AG08395 (cell line): Measurements from ENCODE around the gene NR2C2.
A peak's percentile ranks its signal among the peaks of the same experiment; 100 is the strongest.
"Not testable (repeated sequence)": the region's sequence is repeated elsewhere in the genome, so short reads cannot be mapped to it uniquely, and the experiment has no call there.

Experiments used
- DNase-seq: peaks from one replicate; pipeline ENCODE4 v3.0.0; 2012; ENCODE audit warnings: mixed read lengths, low spot score

NR2C2 gene

GRCh38 chr3:14959359-14959943 is 12.1 kb downstream of the NR2C2 start:
- no peak for DNase-seq

GRCh38 chr3:14962762-14963161 is 15.4 kb downstream of the NR2C2 start:
- DNase-seq = peak; percentile 31

GRCh38 chr3:14967285-14967684 is 19.9 kb downstream of the NR2C2 start:
- no peak for DNase-seq

DNA sequence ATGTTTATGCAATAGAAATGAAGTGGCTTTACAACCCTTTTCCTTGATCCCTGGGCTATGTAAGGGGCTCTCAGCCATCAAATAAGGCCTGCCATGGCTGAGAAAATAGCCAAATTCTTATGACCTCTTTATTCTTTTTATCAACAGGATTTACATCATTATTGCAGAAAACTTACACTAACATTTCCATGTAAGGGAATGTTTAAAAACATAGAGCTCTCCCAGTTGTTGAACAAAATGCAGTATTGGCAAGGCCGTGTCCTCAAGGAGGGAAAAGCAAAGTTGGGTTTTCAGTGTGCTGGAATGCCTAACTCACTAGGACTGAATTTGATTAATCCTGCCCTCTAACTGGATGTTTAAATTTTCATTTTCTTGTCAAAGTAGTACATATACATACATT is 22.3 kb downstream of the NR2C2 start:
- DNase-seq = no peak

- DNase-seq = no peak
These were observed 28.9 kb downstream of the NR2C2 start for GRCh38 chr3:14976317-14976716.

- no peak for DNase-seq
These were observed 33.3 kb downstream of the NR2C2 start for GRCh38 chr3:14980689-14981088.

GRCh38 chr3:14984581-14985113 is 37.3 kb downstream of the NR2C2 start:
- DNase-seq = no peak

DNA sequence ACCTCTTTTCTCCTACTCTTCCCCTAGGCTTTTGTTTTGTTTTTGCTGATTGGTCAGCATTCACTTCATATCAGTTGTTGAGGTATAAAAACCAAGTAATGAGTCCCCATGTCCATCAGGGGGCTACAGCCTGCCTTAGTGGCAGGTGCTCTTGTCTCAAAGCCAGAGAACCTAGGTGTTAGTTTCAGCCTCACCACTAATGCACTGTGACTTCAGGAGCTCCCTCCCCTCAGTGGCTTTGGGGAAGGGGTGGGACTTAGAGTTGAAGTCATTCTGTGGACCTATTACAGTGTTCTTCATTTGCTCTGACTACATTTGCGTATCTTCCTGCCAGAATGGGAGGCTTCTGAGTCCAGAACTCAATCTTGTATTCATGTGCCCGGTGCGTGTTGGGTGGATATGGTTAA is 41.6 kb downstream of the NR2C2 start:
- DNase-seq = no peak

DNA sequence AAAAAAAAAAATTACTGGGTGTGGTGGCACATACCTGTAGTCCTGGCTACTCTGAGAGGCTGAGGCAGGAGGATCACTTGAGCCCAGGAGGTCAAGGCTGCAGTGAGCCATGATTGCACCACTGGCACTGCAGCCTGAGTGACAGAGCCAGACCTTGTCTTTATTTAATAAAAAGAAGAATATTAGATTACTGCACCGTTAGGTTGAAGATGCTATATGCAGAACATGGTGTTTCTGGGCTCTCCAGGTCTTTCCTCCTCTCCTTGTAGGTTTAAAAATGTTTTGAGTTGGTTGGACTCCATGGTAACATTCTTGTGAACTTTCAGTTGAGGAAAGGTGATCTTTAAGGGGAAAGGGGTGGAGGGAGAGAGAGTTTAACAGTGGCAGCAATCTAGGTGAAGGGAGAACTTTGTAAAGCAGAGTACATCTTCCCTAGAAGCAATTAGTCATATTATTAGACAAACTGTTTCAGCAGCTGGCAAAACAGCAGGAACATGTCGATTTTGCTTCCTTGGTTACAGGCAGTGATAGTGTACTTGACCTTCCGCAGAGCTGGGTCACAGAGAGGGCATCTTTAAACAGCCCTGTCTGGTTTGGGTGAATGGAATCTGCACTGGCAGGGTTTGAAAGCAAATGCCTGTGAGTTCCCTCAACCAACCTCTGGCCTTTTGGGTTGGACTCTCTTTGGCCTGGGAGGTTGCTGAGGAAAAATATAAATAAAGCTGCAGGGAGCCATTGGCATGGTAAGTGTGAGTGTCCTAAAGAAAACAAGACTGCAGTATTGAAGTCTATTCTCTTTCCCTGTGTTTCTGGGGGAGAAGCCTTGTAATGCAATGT is 42.8 kb downstream of the NR2C2 start:
- DNase-seq = no peak

GRCh38 chr3:14990780-14991148 is 43.4 kb downstream of the NR2C2 start:
- DNase-seq = no peak

DNA sequence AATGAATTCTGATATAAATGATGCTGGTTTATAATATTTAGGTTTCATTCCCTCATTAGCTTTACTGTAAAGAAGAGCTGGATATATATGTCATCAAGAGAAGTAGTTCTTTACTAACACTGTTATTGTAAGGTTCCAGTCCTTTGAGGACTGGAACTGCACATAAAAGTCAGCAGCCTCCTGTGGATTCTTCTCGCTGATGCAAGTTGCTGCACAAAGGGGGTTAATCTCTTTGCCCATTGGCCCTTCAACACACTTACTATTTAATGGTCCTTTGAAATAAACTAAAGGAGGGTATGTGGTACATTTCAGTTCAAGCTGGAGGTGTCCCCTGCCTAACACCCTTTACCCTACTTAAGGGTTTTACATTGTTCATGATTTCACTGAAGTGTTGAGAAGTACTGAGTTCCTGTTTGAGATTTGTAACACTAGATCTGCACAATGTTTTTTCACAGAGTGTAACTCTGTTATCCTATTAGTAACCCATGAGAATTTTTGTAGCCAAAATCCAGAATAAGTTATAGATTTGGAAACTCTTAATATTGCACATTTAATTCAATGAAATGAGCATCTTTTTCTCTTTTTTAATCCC is 43.9 kb downstream of the NR2C2 start:
- DNase-seq = no peak

DNA sequence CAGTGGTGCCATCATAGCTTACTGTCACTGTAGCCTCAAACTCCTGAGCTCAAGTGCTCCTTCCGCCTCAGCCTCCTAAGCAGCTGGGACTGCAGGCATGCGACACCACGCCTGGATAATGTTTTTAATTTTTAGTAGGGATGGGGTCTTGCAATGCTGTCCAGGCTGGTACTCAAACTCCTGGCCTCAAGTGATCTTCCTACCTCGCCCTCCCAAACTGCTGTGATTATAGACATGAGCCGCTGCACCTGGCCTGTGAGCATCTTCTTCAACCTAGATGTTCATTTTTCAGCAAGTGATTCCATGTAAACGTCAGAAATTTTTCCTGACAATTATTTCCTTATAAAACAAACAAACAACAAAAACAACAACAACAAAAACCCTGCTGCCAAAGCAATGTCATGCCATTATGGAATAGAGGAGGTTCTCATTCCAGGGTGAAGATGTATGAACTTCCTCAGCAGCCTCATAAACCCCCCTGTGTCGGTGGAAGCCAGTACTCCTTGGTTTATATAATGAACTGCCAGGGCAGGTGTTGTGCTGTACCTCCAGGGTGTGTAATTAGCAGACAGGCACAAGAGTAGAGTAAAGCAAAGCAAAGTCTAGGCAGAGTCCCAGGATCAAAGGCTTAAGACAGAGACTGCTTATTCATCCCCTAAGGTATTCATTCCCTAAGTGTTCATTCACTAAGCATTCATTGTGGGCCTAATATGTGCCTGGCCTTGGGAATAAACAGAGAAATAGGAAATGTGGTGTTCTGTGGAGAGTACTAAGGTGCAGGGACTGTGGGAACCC is 44.6 kb downstream of the NR2C2 start:
- no peak for DNase-seq

DNA sequence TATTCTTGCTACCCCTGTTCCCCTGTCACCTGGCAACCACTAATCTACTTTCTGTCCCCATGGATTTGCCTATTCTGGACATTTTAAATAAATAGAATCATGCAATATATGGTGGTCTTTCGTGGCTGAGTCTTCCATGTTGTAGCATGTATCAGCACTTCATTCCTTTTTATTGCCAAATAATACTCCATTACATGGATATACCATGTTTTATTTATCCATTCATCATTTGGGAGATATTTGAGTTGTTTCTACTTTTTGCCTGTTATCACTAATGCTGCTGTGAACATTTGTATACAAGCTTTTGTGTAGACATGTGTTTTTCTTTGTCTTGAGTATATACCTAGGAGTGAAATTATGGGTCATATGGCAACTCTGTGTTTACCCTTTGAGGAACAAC is 50.6 kb downstream of the NR2C2 start:
- no peak for DNase-seq

GRCh38 chr3:14999182-14999581 is 51.8 kb downstream of the NR2C2 start:
- DNase-seq = not testable (repeated sequence)

DNA sequence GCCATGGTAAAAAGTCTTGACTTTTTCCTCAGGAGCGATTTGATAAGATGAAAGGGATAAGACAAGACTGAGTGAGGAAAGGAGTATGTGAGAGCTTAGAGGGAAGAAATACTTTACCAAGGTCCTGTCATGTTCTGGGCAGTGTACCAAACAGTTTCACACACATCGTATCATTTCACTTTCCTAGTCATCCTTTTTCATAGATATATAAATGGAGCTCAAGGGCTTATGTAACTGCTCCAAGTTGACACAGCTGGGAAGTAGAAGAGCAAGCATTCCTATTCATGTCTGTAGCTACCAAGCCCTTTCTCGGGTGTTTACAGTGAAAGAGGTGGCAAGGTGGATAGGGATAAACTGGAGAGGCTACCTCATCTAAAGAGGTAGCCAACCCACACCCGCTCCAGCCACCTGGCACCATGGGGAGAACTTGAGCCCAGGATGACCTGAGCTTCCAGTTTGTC is 60.3 kb downstream of the NR2C2 start:
- DNase-seq = peak; percentile 43

- DNase-seq = no peak
These were observed 61.8 kb downstream of the NR2C2 start for GRCh38 chr3:15009167-15009566.

DNA sequence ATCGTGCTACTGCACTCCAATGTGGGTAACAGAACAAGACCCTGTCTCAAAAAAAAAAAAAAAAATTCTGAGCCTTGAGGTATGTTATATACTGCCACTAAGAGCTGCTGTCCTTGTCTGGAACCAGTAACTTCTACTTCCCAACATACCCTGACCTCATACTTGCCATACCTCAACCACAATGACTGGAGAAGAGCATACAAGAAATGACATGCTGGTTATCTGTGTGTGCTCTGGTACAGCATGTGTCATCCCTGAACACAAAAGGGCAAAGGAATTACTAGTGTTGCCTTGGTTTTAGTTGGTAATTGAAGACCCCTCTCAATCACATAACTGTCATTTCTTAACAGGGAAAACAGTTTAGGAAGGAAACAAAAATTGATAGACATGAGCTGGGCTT is 63.3 kb downstream of the NR2C2 start:
- no peak for DNase-seq

DNA sequence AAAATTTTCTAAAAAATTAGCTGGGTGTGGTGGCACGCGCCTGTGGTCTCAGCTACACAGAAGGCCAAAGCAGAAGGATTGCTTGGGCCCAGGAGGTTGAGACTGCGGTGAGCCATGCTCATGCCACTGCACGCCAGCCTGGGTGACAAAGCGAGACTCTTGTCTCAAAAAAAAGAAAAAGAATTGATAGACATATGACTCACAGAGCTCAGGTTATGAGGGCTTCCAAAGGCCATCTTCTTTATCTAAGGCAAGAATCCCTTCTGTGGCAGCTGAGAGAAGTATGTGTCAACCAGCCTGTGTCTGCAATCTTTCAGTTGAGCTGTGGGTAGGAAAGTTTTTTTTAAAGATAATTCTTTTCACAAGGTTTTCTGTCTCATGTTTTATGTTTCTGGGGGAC is 63.8 kb downstream of the NR2C2 start:
- DNase-seq = no peak

DNA sequence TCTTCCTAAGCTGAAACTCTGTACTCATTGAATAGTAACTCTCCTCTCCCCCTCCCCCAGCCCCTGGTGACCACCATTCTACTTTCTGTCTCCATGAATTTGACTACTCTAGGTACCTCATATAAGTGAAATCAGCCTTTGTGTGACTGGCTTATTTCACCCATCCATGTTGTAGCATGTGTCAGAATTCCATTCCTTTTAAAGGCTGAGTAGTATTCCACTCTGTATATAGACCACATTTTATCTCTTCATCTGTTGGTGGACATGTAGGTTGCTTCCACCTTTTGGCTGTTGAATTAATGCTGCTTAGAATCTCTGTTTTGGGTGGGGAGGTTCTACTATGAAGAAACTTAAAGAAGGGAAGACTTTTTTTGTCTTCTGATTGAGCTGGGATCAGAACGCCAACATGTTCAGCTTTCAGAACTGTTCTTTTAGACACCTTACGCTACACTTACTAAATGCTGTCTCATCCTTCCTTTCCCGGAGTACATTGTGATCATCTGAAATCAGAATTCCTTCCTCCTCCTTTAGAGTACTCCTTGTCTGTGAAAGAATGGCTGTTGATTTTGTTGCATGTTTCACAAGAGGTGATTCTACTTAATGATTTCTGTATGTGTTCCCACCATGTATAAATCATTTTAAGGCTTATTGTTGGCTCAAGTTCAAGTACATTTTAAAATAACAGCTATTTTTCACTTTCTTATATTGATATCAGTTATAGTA is 67.4 kb downstream of the NR2C2 start:
- no peak for DNase-seq

DNA sequence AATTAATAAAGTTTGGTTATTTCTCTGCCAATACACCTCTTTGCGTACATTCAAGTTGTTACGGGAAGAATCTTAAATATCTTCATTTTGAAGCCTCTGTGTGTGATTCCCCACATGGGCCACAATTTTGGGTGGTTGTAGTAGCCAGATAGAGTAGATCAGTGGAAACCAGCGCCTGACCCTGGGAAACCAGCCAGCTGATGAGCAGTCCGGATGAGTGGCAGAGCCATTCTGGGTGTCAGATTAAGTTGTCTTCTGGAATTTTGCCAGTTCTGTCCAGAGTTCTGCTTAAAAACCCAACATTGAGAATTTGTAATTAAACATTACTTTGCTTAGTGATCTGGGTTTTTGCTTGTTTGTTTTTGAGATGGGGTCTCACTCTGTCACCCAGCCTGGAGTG is 68.1 kb downstream of the NR2C2 start:
- DNase-seq = no peak

DNA sequence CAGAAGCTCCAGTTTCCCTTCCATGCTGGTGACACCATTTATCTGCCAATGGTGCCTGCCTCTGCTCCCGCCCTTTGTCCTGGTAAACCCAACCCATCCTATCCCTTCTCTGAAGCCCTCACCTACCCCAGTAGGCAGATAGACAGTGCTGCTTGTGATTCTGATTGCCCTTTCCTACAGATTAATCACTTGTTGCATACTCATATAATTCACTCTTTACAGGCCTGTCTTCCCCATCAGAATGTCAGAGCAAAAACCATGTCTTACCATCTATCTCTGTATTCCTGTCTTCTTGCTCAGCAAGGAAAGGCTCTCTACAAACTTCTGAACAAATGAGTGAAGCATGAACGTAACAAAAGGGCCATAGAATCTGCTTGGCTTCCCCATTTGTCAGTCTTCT is 69.8 kb downstream of the NR2C2 start:
- no peak for DNase-seq

GRCh38 chr3:15023249-15023648 is 75.9 kb downstream of the NR2C2 start:
- no peak for DNase-seq
